HL-60 (cell line): ENCODE data around the gene CDC42BPA.

Source experiments
- CTCF ChIP-seq: IDR thresholded peaks from one replicate; pipeline ENCODE4 v1.5.1; 2011; ENCODE audit warnings: low read length, control low read depth, inconsistent platforms; ENCODE audit not compliant: insufficient read depth
- POLR2AphosphoS5 ChIP-seq: IDR thresholded peaks from 2 replicates; pipeline ENCODE4 v1.6.1; 2012; ENCODE audit warnings: low read depth

DNA sequence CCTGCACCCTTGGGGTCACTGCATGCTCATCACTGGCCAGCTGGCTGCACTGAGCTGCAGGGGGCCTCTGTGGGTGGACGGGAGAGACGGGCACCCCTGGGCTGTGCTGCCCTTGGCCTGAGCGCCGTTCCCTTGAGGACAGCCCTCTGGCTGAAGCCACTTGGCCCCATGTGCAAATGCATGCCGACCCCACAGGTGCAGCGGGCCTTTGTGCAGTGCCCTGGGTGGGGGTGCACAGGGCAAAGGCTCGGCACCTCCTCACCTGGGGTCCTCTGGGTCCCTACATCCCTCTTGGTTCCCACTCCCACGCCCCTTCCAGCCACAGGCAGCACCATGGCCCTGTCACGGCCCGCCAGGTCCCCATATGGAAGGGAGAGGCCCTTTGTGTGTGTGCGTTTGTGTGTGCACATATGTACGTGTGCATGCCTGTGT, 336.9 kb downstream of the CDC42BPA start:
- TF ChIP-seq CTCF: no peak
- TF ChIP-seq POLR2AphosphoS5: no peak
